ENCODE results near the gene LIN28A.

The LIN28A gene

GRCh38 chr1:26438041-26438440 lies 27.4 kb downstream of the LIN28A start:
- TF ChIP-seq, protein P1, sequence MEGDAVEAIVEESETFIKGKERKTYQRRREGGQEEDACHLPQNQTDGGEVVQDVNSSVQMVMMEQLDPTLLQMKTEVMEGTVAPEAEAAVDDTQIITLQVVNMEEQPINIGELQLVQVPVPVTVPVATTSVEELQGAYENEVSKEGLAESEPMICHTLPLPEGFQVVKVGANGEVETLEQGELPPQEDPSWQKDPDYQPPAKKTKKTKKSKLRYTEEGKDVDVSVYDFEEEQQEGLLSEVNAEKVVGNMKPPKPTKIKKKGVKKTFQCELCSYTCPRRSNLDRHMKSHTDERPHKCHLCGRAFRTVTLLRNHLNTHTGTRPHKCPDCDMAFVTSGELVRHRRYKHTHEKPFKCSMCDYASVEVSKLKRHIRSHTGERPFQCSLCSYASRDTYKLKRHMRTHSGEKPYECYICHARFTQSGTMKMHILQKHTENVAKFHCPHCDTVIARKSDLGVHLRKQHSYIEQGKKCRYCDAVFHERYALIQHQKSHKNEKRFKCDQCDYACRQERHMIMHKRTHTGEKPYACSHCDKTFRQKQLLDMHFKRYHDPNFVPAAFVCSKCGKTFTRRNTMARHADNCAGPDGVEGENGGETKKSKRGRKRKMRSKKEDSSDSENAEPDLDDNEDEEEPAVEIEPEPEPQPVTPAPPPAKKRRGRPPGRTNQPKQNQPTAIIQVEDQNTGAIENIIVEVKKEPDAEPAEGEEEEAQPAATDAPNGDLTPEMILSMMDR (IDR thresholded peaks at IDR 0.05; ENCODE audit: low read depth, low read length): no peak
- H3K4me3 ChIP-seq (ENCODE audit: low read depth, low read length): no peak overlapping the region

DNA sequence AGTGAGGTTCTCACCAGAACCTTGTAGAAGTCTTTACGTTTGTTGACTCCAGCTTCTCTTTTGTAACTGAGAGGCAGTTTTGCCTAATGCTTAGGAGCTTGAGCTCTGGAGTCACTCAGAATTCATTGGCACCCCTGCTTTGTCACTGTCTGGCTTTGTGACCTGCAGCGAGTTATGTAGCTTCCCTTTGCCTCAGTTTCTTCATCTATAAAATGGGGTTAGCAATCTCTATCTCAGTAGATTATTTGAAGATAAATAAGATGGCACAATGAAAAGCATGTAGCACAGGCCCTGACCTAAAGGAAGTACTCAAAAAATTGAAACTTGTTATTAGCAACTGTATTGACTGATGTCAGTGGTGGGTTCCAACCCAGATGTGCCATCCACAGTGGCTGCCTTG lies 29.6 kb downstream of the LIN28A start:
- no peak overlapping the region for H3K4me3 ChIP-seq (ENCODE audit: low read depth, low read length)
- TF ChIP-seq, protein P1 (IDR thresholded peaks at IDR 0.05; ENCODE audit: low read depth, low read length): no peak

DNA sequence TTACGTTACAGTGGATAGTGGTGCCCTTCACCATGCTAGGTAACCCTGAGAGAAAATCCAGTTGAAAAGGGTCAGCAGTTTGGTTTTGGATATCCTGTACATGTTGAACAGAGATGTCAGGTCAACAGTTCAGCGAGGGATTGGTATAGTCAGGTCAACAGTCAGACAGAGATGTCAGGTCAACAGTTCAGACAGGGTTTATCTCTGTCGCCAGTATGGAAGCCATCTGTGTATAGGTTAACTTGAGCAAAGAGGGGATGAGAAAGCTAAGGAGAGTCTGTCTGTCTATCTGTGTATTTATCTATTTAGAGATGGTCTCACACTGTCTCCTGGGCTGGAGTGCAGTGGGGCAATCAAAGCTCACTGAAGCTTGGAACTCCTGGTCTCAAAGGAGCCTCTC lies 39.3 kb downstream of the LIN28A start:
- TF ChIP-seq, protein P1 (IDR thresholded peaks at IDR 0.05; ENCODE audit: low read depth, low read length): no peak
- H3K4me3 ChIP-seq (ENCODE audit: low read depth, low read length): no peak overlapping the region

- TF ChIP-seq, protein P1 (IDR thresholded peaks at IDR 0.05; ENCODE audit: low read depth, low read length): no peak
- H3K4me3 ChIP-seq (ENCODE audit: low read depth, low read length): no peak overlapping the region
These were observed 40.3 kb downstream of the LIN28A start for GRCh38 chr1:26450908-26451307.

DNA sequence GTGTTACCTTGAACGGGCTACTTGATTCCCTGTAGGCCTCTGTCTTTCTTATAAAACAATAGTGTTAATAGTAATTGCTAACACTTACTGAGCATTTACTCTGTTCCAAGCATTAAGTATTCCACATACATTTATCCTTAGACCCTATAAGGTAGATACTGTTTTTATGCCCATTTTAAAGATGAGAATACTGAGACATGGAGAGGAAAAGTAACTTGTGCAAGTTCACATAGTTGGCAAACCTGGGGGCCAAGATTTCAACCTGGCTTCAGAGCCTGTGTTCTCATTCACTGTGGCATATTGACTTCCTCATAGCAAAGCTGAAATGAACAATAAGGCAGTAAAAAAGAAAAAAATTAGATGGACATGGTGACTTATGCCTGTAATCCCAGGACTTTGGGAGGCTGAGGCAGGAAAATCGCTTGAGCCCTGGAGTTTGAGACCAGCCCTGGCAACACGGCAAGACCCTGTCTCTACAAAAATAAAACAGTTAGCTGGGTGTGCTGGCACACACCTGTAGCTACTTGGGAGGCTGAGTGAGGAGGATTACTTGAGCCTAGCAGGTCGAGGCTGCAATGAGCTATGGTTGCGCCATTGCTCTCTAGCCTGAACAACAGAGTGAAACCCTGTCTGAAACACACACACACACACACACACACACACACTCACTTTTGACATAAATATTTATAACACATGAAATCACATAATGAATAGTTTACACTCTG lies 42.0 kb downstream of the LIN28A start:
- H3K4me3 ChIP-seq (ENCODE audit: low read depth, low read length): no peak overlapping the region
- TF ChIP-seq, protein P1 (IDR thresholded peaks at IDR 0.05; ENCODE audit: low read depth, low read length): no peak

DNA sequence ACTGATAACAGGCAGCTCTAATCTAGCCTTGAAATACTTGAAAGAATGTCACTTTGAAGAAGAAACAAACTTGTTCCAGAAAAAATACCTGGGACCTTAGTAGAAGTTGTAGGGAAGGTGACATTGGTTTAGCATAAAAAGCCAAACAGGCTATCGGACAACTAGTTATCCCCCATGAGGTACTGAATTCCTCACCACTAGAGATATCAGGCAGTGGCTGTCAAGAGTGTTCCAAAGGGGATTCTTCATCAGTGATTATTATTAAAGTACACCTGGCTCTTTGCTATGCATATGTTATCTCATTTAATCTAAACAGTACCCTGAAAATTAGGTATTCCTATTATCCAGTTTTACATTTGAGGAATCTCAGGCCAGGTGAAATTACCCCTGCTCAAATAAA lies 48.5 kb downstream of the LIN28A start:
- TF ChIP-seq, protein P1 (IDR thresholded peaks at IDR 0.05; ENCODE audit: low read depth, low read length): no peak
- H3K4me3 ChIP-seq (ENCODE audit: low read depth, low read length): no peak overlapping the region

DNA sequence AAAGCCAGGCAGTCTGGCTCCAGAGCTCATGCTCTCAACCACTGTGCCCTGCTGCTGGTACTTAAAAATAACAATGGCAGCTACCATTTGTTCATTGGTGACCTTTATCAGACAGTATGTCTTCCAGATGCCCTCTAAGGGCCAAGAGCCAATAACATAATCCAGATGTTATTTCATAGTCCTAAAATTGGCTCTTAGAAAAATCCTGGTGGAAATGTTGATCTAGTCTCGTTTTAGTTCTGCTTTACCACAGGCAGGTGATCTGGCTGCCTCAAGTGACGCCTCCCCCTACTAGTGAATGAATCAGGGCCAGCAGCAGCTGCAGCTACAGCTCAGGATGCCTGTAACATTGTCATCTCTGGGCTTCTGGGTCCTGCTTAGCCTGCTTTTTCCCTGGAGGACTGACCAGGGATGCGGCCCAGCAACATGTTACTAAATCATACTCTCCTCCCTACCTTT lies 49.0 kb downstream of the LIN28A start:
- no peak overlapping the region for H3K4me3 ChIP-seq (ENCODE audit: low read depth, low read length)
- TF ChIP-seq, protein P1 (IDR thresholded peaks at IDR 0.05; ENCODE audit: low read depth, low read length): no peak
